Measurements from ENCODE around the gene ORM1.

ORM1 gene

GRCh38 chr9:114344692-114345091 is 21.8 kb downstream of the ORM1 start:
- ChIA-PET CTCF (interaction anchor here (1.4 kb wide), 1 partner anchor 21 kb away, joined by 3 read pairs; no protein-coding TSS in a partner anchor), POLR2A (no interaction called here)
- TF ChIP-seq L3MBTL2 (conservative IDR thresholded peaks at IDR 0.05), result no peak
- no peak for TF ChIP-seq ELF4 (IDR thresholded peaks at IDR 0.05)
- TF ChIP-seq BHLHE40 (IDR thresholded peaks at IDR 0.05; ENCODE audit: borderline replicate concordance), result no peak
- no peak for TF ChIP-seq CTBP1 (IDR thresholded peaks at IDR 0.05; ENCODE audit: borderline replicate concordance)
- TF ChIP-seq LEF1 (IDR thresholded peaks at IDR 0.05; ENCODE audit: borderline replicate concordance), result no peak
- no peak for TF ChIP-seq TARDBP (IDR thresholded peaks at IDR 0.05)
- no peak for TF ChIP-seq ARNT (IDR thresholded peaks at IDR 0.05)
- TF ChIP-seq NFRKB (IDR thresholded peaks at IDR 0.05), result no peak
- TF ChIP-seq PKNOX1 (IDR thresholded peaks at IDR 0.05), result no peak

GRCh38 chr9:114345493-114346065 is 22.7 kb downstream of the ORM1 start:
- ChIA-PET POLR2A (no interaction called here), CTCF (interaction anchor here (1.0 kb wide), 1 partner anchor 54 kb away, joined by 3 read pairs; no protein-coding TSS in a partner anchor)
- no peak for DNase-seq (ENCODE audit: extremely low spot score)
- no peak for TF ChIP-seq BHLHE40 (IDR thresholded peaks at IDR 0.05; ENCODE audit: borderline replicate concordance)
- no peak for TF ChIP-seq SUZ12 (IDR thresholded peaks at IDR 0.05)
- no peak for TF ChIP-seq HDGF (IDR thresholded peaks at IDR 0.05; ENCODE audit: borderline replicate concordance)
- no peak for TF ChIP-seq ZNF384 (IDR thresholded peaks at IDR 0.05)

More at GRCh38 chr9:114344692-114345091, 21.8 kb downstream of the ORM1 start:
- no peak for DNase-seq (ENCODE audit: extremely low spot score)

- DNase-seq (ENCODE audit: extremely low spot score), result no peak
- ChIA-PET CTCF (no interaction called here), POLR2A (no interaction called here)
- no peak for TF ChIP-seq BHLHE40 (IDR thresholded peaks at IDR 0.05; ENCODE audit: borderline replicate concordance)
- no peak for TF ChIP-seq ELF4 (IDR thresholded peaks at IDR 0.05)
- no peak for TF ChIP-seq PKNOX1 (IDR thresholded peaks at IDR 0.05)
- TF ChIP-seq SUZ12 (IDR thresholded peaks at IDR 0.05), result no peak
- TF ChIP-seq L3MBTL2 (conservative IDR thresholded peaks at IDR 0.05), result no peak
- no peak for TF ChIP-seq NFRKB (IDR thresholded peaks at IDR 0.05)
- TF ChIP-seq FOXA1 (IDR thresholded peaks at IDR 0.05), result no peak
- TF ChIP-seq TARDBP (IDR thresholded peaks at IDR 0.05), result no peak
- no peak for TF ChIP-seq SP1 (IDR thresholded peaks at IDR 0.05)
- no peak for TF ChIP-seq FOXM1 (IDR thresholded peaks at IDR 0.05; ENCODE audit: borderline replicate concordance)
- no peak for TF ChIP-seq ARNT (IDR thresholded peaks at IDR 0.05)
- TF ChIP-seq CTBP1 (IDR thresholded peaks at IDR 0.05; ENCODE audit: borderline replicate concordance), result no peak
- no peak for TF ChIP-seq ZNF384 (IDR thresholded peaks at IDR 0.05)
- TF ChIP-seq LEF1 (IDR thresholded peaks at IDR 0.05; ENCODE audit: borderline replicate concordance), result no peak
- no peak for TF ChIP-seq FOXK2 (IDR thresholded peaks at IDR 0.05)
- no peak for TF ChIP-seq HDGF (IDR thresholded peaks at IDR 0.05; ENCODE audit: borderline replicate concordance)
Measured at GRCh38 chr9:114346146-114346545, 23.2 kb downstream of the ORM1 start.

GRCh38 chr9:114347675-114348074 is 24.8 kb downstream of the ORM1 start:
- ChIA-PET CTCF (interaction anchor here (1.3 kb wide), 1 partner anchor 9 kb away, joined by 3 read pairs; no protein-coding TSS in a partner anchor), POLR2A (no interaction called here)
- TF ChIP-seq LEF1 (IDR thresholded peaks at IDR 0.05; ENCODE audit: borderline replicate concordance), result no peak
- TF ChIP-seq CTBP1 (IDR thresholded peaks at IDR 0.05; ENCODE audit: borderline replicate concordance), result no peak
- no peak for TF ChIP-seq PKNOX1 (IDR thresholded peaks at IDR 0.05)
- no peak for TF ChIP-seq BHLHE40 (IDR thresholded peaks at IDR 0.05; ENCODE audit: borderline replicate concordance)
- no peak for TF ChIP-seq NFRKB (IDR thresholded peaks at IDR 0.05)
- no peak for TF ChIP-seq TARDBP (IDR thresholded peaks at IDR 0.05)
- TF ChIP-seq FOXK2 (IDR thresholded peaks at IDR 0.05), result no peak
- no peak for TF ChIP-seq ZNF384 (IDR thresholded peaks at IDR 0.05)
- no peak for TF ChIP-seq HDGF (IDR thresholded peaks at IDR 0.05; ENCODE audit: borderline replicate concordance)
- TF ChIP-seq FOXA1 (IDR thresholded peaks at IDR 0.05), result no peak
- TF ChIP-seq SP1 (IDR thresholded peaks at IDR 0.05), result no peak
- TF ChIP-seq SUZ12 (IDR thresholded peaks at IDR 0.05), result no peak
- DNase-seq (ENCODE audit: extremely low spot score), result no peak

- TF ChIP-seq FOXM1 (IDR thresholded peaks at IDR 0.05; ENCODE audit: borderline replicate concordance) (no peak), SUZ12 (IDR thresholded peaks at IDR 0.05) (no peak), PKNOX1 (IDR thresholded peaks at IDR 0.05) (no peak), NFRKB (IDR thresholded peaks at IDR 0.05) (no peak), LEF1 (IDR thresholded peaks at IDR 0.05; ENCODE audit: borderline replicate concordance) (no peak), CTBP1 (IDR thresholded peaks at IDR 0.05; ENCODE audit: borderline replicate concordance) (no peak), ARNT (IDR thresholded peaks at IDR 0.05) (no peak), ZNF384 (IDR thresholded peaks at IDR 0.05) (no peak), FOXK2 (IDR thresholded peaks at IDR 0.05) (no peak), TARDBP (IDR thresholded peaks at IDR 0.05) (no peak), ELF4 (IDR thresholded peaks at IDR 0.05) (no peak)
- ChIA-PET POLR2A (interaction anchor here (1.2 kb wide), 1 partner anchor 42 kb away, joined by 4 read pairs; no protein-coding TSS in a partner anchor), CTCF (no interaction called here)
- DNase-seq (ENCODE audit: extremely low spot score), result no peak
Measured at GRCh38 chr9:114348261-114348905, 25.5 kb downstream of the ORM1 start.

Data from HEK293T (cell line).